Hepatocyte (in vitro differentiated cells): ENCODE measurements around the gene CNTN4.

Experiments
- EZH2 ChIP-seq: fragments of 200-600 bp; sonication (generic); IDR thresholded peaks from 2 replicates; pipeline ENCODE4 v1.6.1; 2016; ENCODE audit warnings: antibody characterized with exemption, mild to moderate bottlenecking, borderline replicate concordance
- EZH2phosphoT487 ChIP-seq: fragments of 200-600 bp; sonication (generic); IDR thresholded peaks from one replicate; pipeline ENCODE4 v1.6.1; 2018; ENCODE audit warnings: antibody characterized with exemption, mild to moderate bottlenecking, low read depth, moderate library complexity; ENCODE audit not compliant: unreplicated experiment, severe bottlenecking
- TF ChIP-seq, protein P1 (sequence below): fragments of 200-600 bp; sonication (generic); IDR thresholded peaks from 2 replicates; pipeline ENCODE4 v1.5.1; 2016; ENCODE audit warnings: antibody characterized with exemption, mild to moderate bottlenecking; ENCODE audit not compliant: poor library complexity

GRCh38 chr3:2343031-2343682 lies 244.5 kb downstream of the CNTN4 start:
- no peak for TF ChIP-seq EZH2
- TF ChIP-seq, protein P1, sequence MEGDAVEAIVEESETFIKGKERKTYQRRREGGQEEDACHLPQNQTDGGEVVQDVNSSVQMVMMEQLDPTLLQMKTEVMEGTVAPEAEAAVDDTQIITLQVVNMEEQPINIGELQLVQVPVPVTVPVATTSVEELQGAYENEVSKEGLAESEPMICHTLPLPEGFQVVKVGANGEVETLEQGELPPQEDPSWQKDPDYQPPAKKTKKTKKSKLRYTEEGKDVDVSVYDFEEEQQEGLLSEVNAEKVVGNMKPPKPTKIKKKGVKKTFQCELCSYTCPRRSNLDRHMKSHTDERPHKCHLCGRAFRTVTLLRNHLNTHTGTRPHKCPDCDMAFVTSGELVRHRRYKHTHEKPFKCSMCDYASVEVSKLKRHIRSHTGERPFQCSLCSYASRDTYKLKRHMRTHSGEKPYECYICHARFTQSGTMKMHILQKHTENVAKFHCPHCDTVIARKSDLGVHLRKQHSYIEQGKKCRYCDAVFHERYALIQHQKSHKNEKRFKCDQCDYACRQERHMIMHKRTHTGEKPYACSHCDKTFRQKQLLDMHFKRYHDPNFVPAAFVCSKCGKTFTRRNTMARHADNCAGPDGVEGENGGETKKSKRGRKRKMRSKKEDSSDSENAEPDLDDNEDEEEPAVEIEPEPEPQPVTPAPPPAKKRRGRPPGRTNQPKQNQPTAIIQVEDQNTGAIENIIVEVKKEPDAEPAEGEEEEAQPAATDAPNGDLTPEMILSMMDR: no peak
- no peak for TF ChIP-seq EZH2phosphoT487
